Measurements from ENCODE around the gene JAG1. TPM values are rescaled to one million over a fixed set of nuclear protein-coding genes. Genes with fewer than 3 reads are reported as not detected.

The JAG1 gene
- total and polyA plus RNA-seq, 2 experiments from 2014 or later: 1.2 to 8.4 TPM

DNA sequence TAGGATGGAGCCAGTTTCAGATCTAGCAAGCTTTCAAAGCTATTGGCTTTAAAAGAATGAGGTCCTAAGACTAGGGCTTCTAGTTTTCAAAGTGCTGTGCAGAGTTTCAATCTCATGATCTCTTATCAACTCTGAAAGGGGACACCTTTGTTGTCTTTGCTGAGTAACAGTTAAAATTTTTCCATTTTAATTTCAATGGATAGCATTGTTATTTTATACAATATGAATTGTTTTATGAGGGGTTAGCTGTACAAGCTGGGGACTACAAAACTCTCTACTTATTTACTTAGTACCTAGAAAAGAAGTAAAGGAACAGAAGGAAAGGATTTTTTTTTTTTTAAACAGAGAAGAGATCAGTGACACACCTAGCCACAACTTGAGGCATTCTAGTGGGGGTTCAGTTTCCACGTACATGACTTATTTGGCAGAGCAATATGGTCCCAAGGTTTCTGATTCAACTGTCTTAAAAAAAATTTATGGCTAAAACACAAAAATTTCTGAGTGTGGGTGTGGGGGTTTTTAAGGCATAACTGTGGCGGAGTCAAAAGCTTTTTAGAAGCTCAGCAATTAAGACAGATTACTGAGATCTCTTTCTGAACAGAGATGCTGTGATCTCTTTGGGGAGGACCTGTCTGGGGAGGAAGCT is 46.1 kb upstream of the JAG1 start:
- H3K27ac ChIP-seq: no peak overlapping the region

DNA sequence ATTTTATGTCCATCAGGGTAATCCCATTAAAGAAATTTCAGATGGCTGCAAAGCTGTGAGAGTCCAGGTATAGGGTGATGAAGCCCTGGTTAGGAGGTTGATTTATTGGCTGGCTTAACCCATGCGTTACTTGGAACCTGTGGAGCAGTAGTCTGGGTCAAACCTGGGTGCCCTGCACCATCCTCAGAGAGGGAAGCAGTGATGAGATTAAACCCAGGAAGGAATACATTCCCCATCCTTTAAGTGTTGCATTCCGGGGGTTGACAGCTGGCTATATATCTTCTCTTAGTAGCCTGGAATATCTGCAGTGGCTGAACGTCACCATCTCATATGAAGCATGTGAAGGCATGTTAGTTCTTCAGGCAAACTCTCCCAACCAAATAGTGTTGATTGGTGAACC is 44.9 kb upstream of the JAG1 start:
- Histone ChIP-seq H3K79me2 (ENCODE audit: insufficient read depth) (no peaks in the 10 kb centered on the region), H3K9me3 (ENCODE audit: low read depth) (no peaks in the 10 kb centered on the region), H2AFZ (no peak overlapping the region), H3F3A (ENCODE audit: insufficient read depth) (no peaks in the 10 kb centered on the region; the same call in 1 of the 2 replicates), H3K4me3 (no peak overlapping the region), H4K20me1 (ENCODE audit: insufficient read depth) (no peaks in the 10 kb centered on the region), H3K27me3 (replicated peaks; ENCODE audit: insufficient read depth) (peaks cover 3% of the 10 kb centered on the region; the same call in 1 of the 2 replicates), H3K4me2 (ENCODE audit: unreplicated experiment) (no peak overlapping the region), H3K9ac (no peak overlapping the region), H3K36me3 (ENCODE audit: low read depth) (no peaks in the 10 kb centered on the region), H3K9me2 (ENCODE audit: insufficient read depth) (no peaks in the 10 kb centered on the region), H3K4me1 (ENCODE audit: insufficient read depth) (peaks cover 12% of the 10 kb centered on the region; the same call in 1 of the 2 replicates), H3K27ac (no peak overlapping the region)
- in situ Hi-C loops (cut with MboI): no loop called here
- TF ChIP-seq EZH2phosphoT487 (IDR thresholded peaks at IDR 0.05; ENCODE audit: insufficient read depth, low read depth): no peak
- WGBS, 2 experiments (ENCODE audit: low coverage in 1 of 2, low lambda C conversion rate in 2 of 2, missing lambda C conversion rate in 2 of 2): 77 to 96% methylated on average over 3 of the region's 3 CpGs
- DNase-seq: no peak

More for the DNA sequence above, 46.1 kb upstream of the JAG1 start:
- peaks cover 3% of the 10 kb centered on the region; the same call in 1 of the 2 replicates for H3K27me3 ChIP-seq (replicated peaks; ENCODE audit: insufficient read depth)
- WGBS, 2 experiments (ENCODE audit: low coverage in 1 of 2, low lambda C conversion rate in 2 of 2, missing lambda C conversion rate in 2 of 2): 49 to 61% methylated on average over 2 of the region's 2 CpGs
- peaks cover 11% of the 10 kb centered on the region; the same call in 1 of the 2 replicates for H3K4me1 ChIP-seq (ENCODE audit: insufficient read depth)
- no peak for TF ChIP-seq EZH2 (IDR thresholded peaks at IDR 0.05; ENCODE audit: insufficient read depth, poor library complexity, severe bottlenecking)
- no peak for TF ChIP-seq EZH2phosphoT487 (IDR thresholded peaks at IDR 0.05; ENCODE audit: insufficient read depth, low read depth)
- no peak overlapping the region for H2AFZ ChIP-seq
- no peak overlapping the region for H3K4me3 ChIP-seq
- H3K36me3 ChIP-seq (ENCODE audit: low read depth): no peaks in the 10 kb centered on the region
- no peaks in the 10 kb centered on the region for H3K9me2 ChIP-seq (ENCODE audit: insufficient read depth)
- H3F3A ChIP-seq (ENCODE audit: insufficient read depth): no peaks in the 10 kb centered on the region
- no peak overlapping the region for H3K4me2 ChIP-seq (ENCODE audit: unreplicated experiment)
- H3K79me2 ChIP-seq (ENCODE audit: insufficient read depth): no peaks in the 10 kb centered on the region
- no peak for DNase-seq
- no peaks in the 10 kb centered on the region for H3K9me3 ChIP-seq (ENCODE audit: low read depth)
- in situ Hi-C loops (cut with MboI): no loop called here
- H4K20me1 ChIP-seq (ENCODE audit: insufficient read depth): no peaks in the 10 kb centered on the region
- H3K9ac ChIP-seq: no peak overlapping the region

DNA sequence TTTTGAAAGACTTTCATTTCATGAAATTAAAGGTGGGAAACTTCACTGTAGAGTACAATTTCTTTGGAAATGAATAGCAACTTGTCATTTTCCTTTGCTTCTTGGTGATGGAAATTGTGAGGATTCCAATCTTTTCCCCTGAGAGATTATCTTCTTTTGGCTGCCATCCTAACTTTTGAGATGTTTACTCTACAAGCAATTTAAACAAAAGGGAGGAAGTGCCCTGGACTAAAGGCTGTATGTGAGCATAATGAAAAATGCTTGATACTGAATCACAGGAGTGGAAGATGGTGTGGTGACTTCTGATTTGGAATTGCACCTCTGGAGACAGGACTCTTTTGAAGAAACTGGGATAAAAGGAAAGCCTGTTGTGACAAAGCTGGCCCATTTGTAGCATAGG is 43.1 kb upstream of the JAG1 start:
- Histone ChIP-seq H3K9me2 (ENCODE audit: insufficient read depth) (no peaks in the 10 kb centered on the region), H3K79me2 (ENCODE audit: insufficient read depth) (no peaks in the 10 kb centered on the region), H3K9me3 (ENCODE audit: low read depth) (no peaks in the 10 kb centered on the region), H3K27ac (no peak overlapping the region), H3K4me2 (ENCODE audit: unreplicated experiment) (no peak overlapping the region), H3K4me3 (no peak overlapping the region), H3K27me3 (replicated peaks; ENCODE audit: insufficient read depth) (peaks cover 3% of the 10 kb centered on the region; the same call in 1 of the 2 replicates), H4K20me1 (ENCODE audit: insufficient read depth) (no peaks in the 10 kb centered on the region), H3F3A (ENCODE audit: insufficient read depth) (no peaks in the 10 kb centered on the region; the same call in 1 of the 2 replicates), H2AFZ (no peak overlapping the region), H3K4me1 (ENCODE audit: insufficient read depth) (peaks cover 12% of the 10 kb centered on the region; the same call in 1 of the 2 replicates), H3K36me3 (ENCODE audit: low read depth) (no peaks in the 10 kb centered on the region), H3K9ac (no peak overlapping the region)
- TF ChIP-seq EZH2phosphoT487 (IDR thresholded peaks at IDR 0.05; ENCODE audit: insufficient read depth, low read depth) (no peak), EZH2 (IDR thresholded peaks at IDR 0.05; ENCODE audit: insufficient read depth, poor library complexity, severe bottlenecking) (no peak)
- in situ Hi-C loops (cut with MboI): no loop called here
- DNase-seq: no peak

DNA sequence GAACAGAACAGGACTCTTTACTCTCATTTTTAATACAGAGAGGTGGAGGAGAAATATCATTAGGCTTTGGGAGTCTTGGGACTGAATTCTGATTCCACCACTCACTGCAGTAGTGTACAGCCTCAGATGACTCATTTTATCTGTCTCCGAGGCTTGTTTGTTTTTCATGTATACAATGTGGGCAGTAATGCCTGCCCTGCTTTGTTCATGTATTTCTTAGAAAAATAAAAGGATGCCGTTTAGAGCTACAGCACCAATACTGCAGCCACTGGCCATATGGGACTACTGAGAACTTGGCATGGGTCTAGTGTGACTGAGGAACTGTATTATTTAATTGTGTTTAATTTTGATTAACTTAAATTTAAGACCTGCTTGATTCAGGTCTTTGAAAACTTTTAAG is 41.2 kb upstream of the JAG1 start:
- H3K4me1 ChIP-seq (ENCODE audit: insufficient read depth): peaks cover 12% of the 10 kb centered on the region; the same call in 1 of the 2 replicates
- H3K9ac ChIP-seq: no peak overlapping the region
- 14 to 22% methylated on average over 2 of the region's 2 CpGs for WGBS, 2 experiments (ENCODE audit: low coverage in 1 of 2, low lambda C conversion rate in 2 of 2, missing lambda C conversion rate in 2 of 2)
- H3K9me2 ChIP-seq (ENCODE audit: insufficient read depth): no peaks in the 10 kb centered on the region
- DNase-seq: peak; percentile 64
- H3K79me2 ChIP-seq (ENCODE audit: insufficient read depth): no peaks in the 10 kb centered on the region
- no peaks in the 10 kb centered on the region for H3K36me3 ChIP-seq (ENCODE audit: low read depth)
- no peaks in the 10 kb centered on the region for H4K20me1 ChIP-seq (ENCODE audit: insufficient read depth)
- no peaks in the 10 kb centered on the region for H3K27me3 ChIP-seq (replicated peaks; ENCODE audit: insufficient read depth)
- H3K4me2 ChIP-seq (ENCODE audit: unreplicated experiment): no peak overlapping the region
- in situ Hi-C loops (cut with MboI): no loop called here
- TF ChIP-seq EZH2phosphoT487 (IDR thresholded peaks at IDR 0.05; ENCODE audit: insufficient read depth, low read depth) (no peak), EZH2 (IDR thresholded peaks at IDR 0.05; ENCODE audit: insufficient read depth, poor library complexity, severe bottlenecking) (no peak)
- no peaks in the 10 kb centered on the region for H3K9me3 ChIP-seq (ENCODE audit: low read depth)
- no peak overlapping the region for H3K27ac ChIP-seq
- no peak overlapping the region for H2AFZ ChIP-seq
- H3F3A ChIP-seq (ENCODE audit: insufficient read depth): no peaks in the 10 kb centered on the region; the same call in 1 of the 2 replicates
- no peak overlapping the region for H3K4me3 ChIP-seq

Measured in GM23248 (cell line).